ENCODE results near the gene SH2D6.

- TF ChIP-seq, protein P1, sequence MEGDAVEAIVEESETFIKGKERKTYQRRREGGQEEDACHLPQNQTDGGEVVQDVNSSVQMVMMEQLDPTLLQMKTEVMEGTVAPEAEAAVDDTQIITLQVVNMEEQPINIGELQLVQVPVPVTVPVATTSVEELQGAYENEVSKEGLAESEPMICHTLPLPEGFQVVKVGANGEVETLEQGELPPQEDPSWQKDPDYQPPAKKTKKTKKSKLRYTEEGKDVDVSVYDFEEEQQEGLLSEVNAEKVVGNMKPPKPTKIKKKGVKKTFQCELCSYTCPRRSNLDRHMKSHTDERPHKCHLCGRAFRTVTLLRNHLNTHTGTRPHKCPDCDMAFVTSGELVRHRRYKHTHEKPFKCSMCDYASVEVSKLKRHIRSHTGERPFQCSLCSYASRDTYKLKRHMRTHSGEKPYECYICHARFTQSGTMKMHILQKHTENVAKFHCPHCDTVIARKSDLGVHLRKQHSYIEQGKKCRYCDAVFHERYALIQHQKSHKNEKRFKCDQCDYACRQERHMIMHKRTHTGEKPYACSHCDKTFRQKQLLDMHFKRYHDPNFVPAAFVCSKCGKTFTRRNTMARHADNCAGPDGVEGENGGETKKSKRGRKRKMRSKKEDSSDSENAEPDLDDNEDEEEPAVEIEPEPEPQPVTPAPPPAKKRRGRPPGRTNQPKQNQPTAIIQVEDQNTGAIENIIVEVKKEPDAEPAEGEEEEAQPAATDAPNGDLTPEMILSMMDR (IDR thresholded peaks at IDR 0.05), result peak; percentile 17
- TF ChIP-seq ZFX (IDR thresholded peaks at IDR 0.05; ENCODE audit: borderline replicate concordance), result no peak
Measured at GRCh38 chr2:85435981-85436835, 17.7 kb downstream of the SH2D6 start.

All from 22Rv1 (cell line).